Thoracic aorta (tissue), 2 donors: ENCODE data around the gene HSPA12B. TPM values are rescaled to one million over a fixed set of nuclear protein-coding genes. Genes with fewer than 3 reads are reported as not detected.

Experiments
- ATAC-seq: fragments of 150-250 bp; one replicate; pipeline ENCODE4 v1.8.0; 2017; ENCODE audit warnings: low read depth; ENCODE audit not compliant: insufficient number of reproducible peaks, low FRiP score
- DNase-seq: peaks from one replicate; pipeline ENCODE4 v3.0.0-alpha.2; 2020; ENCODE audit warnings: low spot score
- H3K27ac ChIP-seq, 2 donors: fragments of 200-600 bp; sonication (generic); 1 replicate in 1 of 2; 2 replicates in 1 of 2; pipeline ENCODE4 v1.5.1; 2016; ENCODE audit warnings: mild to moderate bottlenecking in 2 of 2, moderate library complexity in 2 of 2
- H3K27me3 ChIP-seq: fragments of 200-600 bp; sonication (generic); replicated peaks from 2 replicates; pipeline ENCODE4 v1.6.0; 2016; ENCODE audit warnings: mild to moderate bottlenecking; ENCODE audit not compliant: insufficient read depth
- H3K36me3 ChIP-seq: fragments of 200-600 bp; sonication (generic); one replicate; pipeline ENCODE4 v1.5.1; 2016
- H3K4me1 ChIP-seq, 2 donors: fragments of 200-600 bp; sonication (generic); 1 replicate in 1 of 2; 2 replicates in 1 of 2; pipeline versions ENCODE4 v1.5.1 to v1.6.0; 2016; ENCODE audit warnings: low read depth in 2 of 2, mild to moderate bottlenecking in 1 of 2; ENCODE audit not compliant: control insufficient read depth in 1 of 2
- H3K4me3 ChIP-seq: fragments of 200-600 bp; sonication (generic); 2 replicates; pipeline ENCODE4 v1.5.1; 2016; ENCODE audit warnings: mild to moderate bottlenecking
- H3K9me3 ChIP-seq: fragments of 200-600 bp; sonication (generic); 2 replicates; pipeline ENCODE4 v1.5.1; 2016
- CTCF ChIP-seq: fragments of 200-600 bp; sonication (generic); IDR thresholded peaks from one replicate; pipeline ENCODE4 v1.5.1; 2019; ENCODE audit warnings: antibody characterized with exemption
- total RNA-seq, 2 donors: library from RNA; depleted of rRNA; stranded (reverse); fragments of >200 nt; gene quantifications; one replicate each; pipeline versions ENCODE4 v1.1.0 to v1.2.3, GENCODE V29; 2016

The HSPA12B gene
- total RNA-seq, 2 donors from 2014 or later = 4.6 to 6.5 TPM

- Histone ChIP-seq H3K4me1 (peaks cover 0 to 13% of the 10 kb centered on the region in 2 donors), H3K27ac (no peak overlapping the region), H3K4me3 (no peak overlapping the region), H3K9me3 (no peaks in the 10 kb centered on the region), H3K27me3 (no peaks in the 10 kb centered on the region), H3K36me3 (no peaks in the 10 kb centered on the region)
- ATAC-seq (no peak), DNase-seq (no peak)
- TF ChIP-seq CTCF = no peak
These were observed 22.8 kb downstream of the HSPA12B start for GRCh38 chr20:3755269-3755668.

GRCh38 chr20:3755814-3756480, 23.5 kb downstream of the HSPA12B start:
- TF ChIP-seq CTCF = no peak
- no peak overlapping the region for H3K4me3 ChIP-seq
- DNase-seq (no peak), ATAC-seq (no peak)
- H3K27ac ChIP-seq = no peak overlapping the region
- peaks cover 0 to 13% of the 10 kb centered on the region in 2 donors for H3K4me1 ChIP-seq
- H3K9me3 ChIP-seq = no peaks in the 10 kb centered on the region
- H3K36me3 ChIP-seq = no peaks in the 10 kb centered on the region
- no peaks in the 10 kb centered on the region for H3K27me3 ChIP-seq

GRCh38 chr20:3757268-3757667, 24.8 kb downstream of the HSPA12B start:
- TF ChIP-seq CTCF = no peak
- no peaks in the 10 kb centered on the region for H3K9me3 ChIP-seq
- H3K4me1 ChIP-seq = peaks cover 0 to 3% of the 10 kb centered on the region in 2 donors
- H3K36me3 ChIP-seq = no peaks in the 10 kb centered on the region
- H3K27ac ChIP-seq = no peak overlapping the region
- H3K4me3 ChIP-seq = no peak overlapping the region
- H3K27me3 ChIP-seq = no peaks in the 10 kb centered on the region
- ATAC-seq = no peak
- DNase-seq = no peak

- Histone ChIP-seq H3K4me1 (no peaks in the 10 kb centered on the region), H3K27ac (no peak overlapping the region), H3K36me3 (no peaks in the 10 kb centered on the region), H3K9me3 (no peaks in the 10 kb centered on the region), H3K4me3 (no peak overlapping the region), H3K27me3 (no peaks in the 10 kb centered on the region)
- TF ChIP-seq CTCF = no peak
- DNase-seq = no peak
- ATAC-seq = no peak
These were observed 26.1 kb downstream of the HSPA12B start for GRCh38 chr20:3758566-3758965.

- H3K27ac ChIP-seq = no peak overlapping the region
- DNase-seq (no peak), ATAC-seq (no peak)
- no peaks in the 10 kb centered on the region for H3K27me3 ChIP-seq
- H3K9me3 ChIP-seq = no peaks in the 10 kb centered on the region
- no peaks in the 10 kb centered on the region for H3K4me1 ChIP-seq
- TF ChIP-seq CTCF = no peak
- no peaks in the 10 kb centered on the region for H3K36me3 ChIP-seq
- H3K4me3 ChIP-seq = no peak overlapping the region
These were observed 26.9 kb downstream of the HSPA12B start for GRCh38 chr20:3759316-3759823.
